ES-I3 (cell line): ENCODE results near the gene FFAR4.

ENCODE experiments used
- H3K36me3 ChIP-seq: 2 replicates; pipeline ENCODE4 v1.6.1; 2013; ENCODE audit warnings: mild to moderate bottlenecking, low read length, control low read depth, moderate library complexity; ENCODE audit not compliant: insufficient read depth
- H3K4me1 ChIP-seq: 2 replicates; pipeline ENCODE4 v1.6.1; 2013; ENCODE audit warnings: mild to moderate bottlenecking, control low read depth, low read length; ENCODE audit not compliant: insufficient read depth
- H3K9ac ChIP-seq: 2 replicates; pipeline ENCODE4 v1.6.1; 2013; ENCODE audit warnings: low read depth, mild to moderate bottlenecking, low read length, moderate library complexity
- H3K9me3 ChIP-seq: 2 replicates; pipeline ENCODE4 v1.6.1; 2013; ENCODE audit warnings: mild to moderate bottlenecking, low read length, moderate library complexity; ENCODE audit not compliant: control insufficient read depth, insufficient read depth

Gene FFAR4

GRCh38 chr10:93630625-93631557, 64.4 kb downstream of the FFAR4 start:
- H3K36me3 ChIP-seq = no peaks in the 10 kb centered on the region
- H3K9ac ChIP-seq = no peak overlapping the region
- no peaks in the 10 kb centered on the region for H3K4me1 ChIP-seq
- H3K9me3 ChIP-seq = no peaks in the 10 kb centered on the region
